ENCODE results near the gene MBOAT1. TPM values are rescaled to one million over a fixed set of nuclear protein-coding genes. Genes with fewer than 3 reads are reported as not detected.

MBOAT1 gene
- total RNA-seq, 2 experiments from 2014 or later: 5.4 to 6.4 TPM

DNA sequence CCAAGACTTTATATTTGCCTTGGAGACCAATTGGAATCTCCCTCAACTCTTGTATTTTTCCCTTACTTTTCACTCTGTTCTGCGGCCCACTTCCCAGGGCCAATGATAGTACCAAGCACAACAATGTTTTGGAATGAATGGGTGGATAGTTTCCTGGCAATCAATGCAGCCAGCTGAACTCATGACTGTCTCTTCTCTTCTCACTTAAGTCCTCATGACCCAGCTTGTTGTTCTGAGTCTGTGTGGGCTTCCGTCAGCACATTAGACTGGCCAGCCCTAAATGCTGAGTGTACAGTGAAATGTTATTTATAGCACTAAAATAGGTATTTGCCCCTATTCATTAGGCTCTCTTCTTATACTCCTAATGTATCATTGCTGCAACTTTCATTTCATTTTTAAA, 5.6 kb upstream of the MBOAT1 start:
- no peak for DNase-seq
- POLR2A ChIA-PET: interaction anchor here (1.1 kb wide), 1 partner anchor 13 kb away, joined by 6 read pairs; no protein-coding TSS in a partner anchor
- no peak overlapping the region for H3K27ac Mint-ChIP-seq

GRCh38 chr6:20217324-20217855, 5.1 kb upstream of the MBOAT1 start:
- Mint-ChIP-seq H3K4me3 (no peak overlapping the region), H3K27ac (no peak overlapping the region), H3K27me3 (no peaks in the 10 kb centered on the region), H3K4me1 (ENCODE audit: low read depth) (peaks cover 10% of the 10 kb centered on the region), H3K36me3 (ENCODE audit: low read depth) (no peaks in the 10 kb centered on the region), H3K9me3 (no peaks in the 10 kb centered on the region)
- intact Hi-C loops (cut with micrococcal nuclease): no loop called here
- no peak for TF ChIP-seq CTCF (IDR thresholded peaks at IDR 0.05)
- CTCF ChIA-PET: interaction anchor here (0.9 to 1.7 kb wide), 2 partner anchors 91 to 125 kb away, joined by 5 to 7 read pairs; no protein-coding TSS in a partner anchor
- POLR2A ChIA-PET: interaction anchor here (0.9 to 1.1 kb wide), 2 partner anchors 13 to 56 kb away, joined by 3 to 6 read pairs; no protein-coding TSS in a partner anchor
- ATAC-seq (no peak), DNase-seq (no peak)

More for the DNA sequence above, 5.6 kb upstream of the MBOAT1 start:
- Mint-ChIP-seq H3K4me3 (no peak overlapping the region), H3K36me3 (ENCODE audit: low read depth) (no peaks in the 10 kb centered on the region), H3K4me1 (ENCODE audit: low read depth) (peaks cover 8% of the 10 kb centered on the region), H3K9me3 (no peaks in the 10 kb centered on the region), H3K27me3 (no peaks in the 10 kb centered on the region)
- no peak for TF ChIP-seq CTCF (IDR thresholded peaks at IDR 0.05)
- ATAC-seq: no peak
- CTCF ChIA-PET: no interaction called here
- intact Hi-C loops (cut with micrococcal nuclease): no loop called here

DNA sequence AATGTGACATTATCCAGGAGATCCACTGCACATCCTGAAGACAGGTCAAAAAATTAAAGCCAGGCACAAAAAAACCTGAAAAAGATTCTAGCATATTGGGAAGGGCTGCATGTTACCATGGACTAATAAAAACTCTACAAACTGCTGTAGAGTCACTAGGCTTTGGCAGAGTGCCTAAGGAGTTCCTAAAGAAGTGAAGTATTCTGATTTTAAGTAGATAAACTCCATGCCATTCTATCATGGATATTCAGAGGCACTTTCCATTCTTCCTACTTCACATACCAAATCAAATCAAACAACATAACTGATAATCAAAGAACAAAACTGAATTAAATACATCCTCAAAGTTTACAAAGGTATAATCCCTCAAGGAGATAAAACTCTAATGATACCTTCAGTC, 3.0 kb upstream of the MBOAT1 start:
- H3K27me3 Mint-ChIP-seq: peaks cover 3% of the 10 kb centered on the region
- ATAC-seq: no peak
- no peak for TF ChIP-seq CTCF (IDR thresholded peaks at IDR 0.05)
- H3K36me3 Mint-ChIP-seq (ENCODE audit: low read depth): no peaks in the 10 kb centered on the region
- peaks cover 22% of the 10 kb centered on the region for H3K4me1 Mint-ChIP-seq (ENCODE audit: low read depth)
- no peak overlapping the region for H3K27ac Mint-ChIP-seq
- H3K4me3 Mint-ChIP-seq: no peak overlapping the region
- H3K9me3 Mint-ChIP-seq: no peaks in the 10 kb centered on the region
- no peak for DNase-seq
- intact Hi-C loops (cut with micrococcal nuclease): no loop called here
- ChIA-PET CTCF (interaction anchor here (1.4 kb wide), 1 partner anchor 89 kb away, joined by 3 read pairs; no protein-coding TSS in a partner anchor), POLR2A (no interaction called here)

DNA sequence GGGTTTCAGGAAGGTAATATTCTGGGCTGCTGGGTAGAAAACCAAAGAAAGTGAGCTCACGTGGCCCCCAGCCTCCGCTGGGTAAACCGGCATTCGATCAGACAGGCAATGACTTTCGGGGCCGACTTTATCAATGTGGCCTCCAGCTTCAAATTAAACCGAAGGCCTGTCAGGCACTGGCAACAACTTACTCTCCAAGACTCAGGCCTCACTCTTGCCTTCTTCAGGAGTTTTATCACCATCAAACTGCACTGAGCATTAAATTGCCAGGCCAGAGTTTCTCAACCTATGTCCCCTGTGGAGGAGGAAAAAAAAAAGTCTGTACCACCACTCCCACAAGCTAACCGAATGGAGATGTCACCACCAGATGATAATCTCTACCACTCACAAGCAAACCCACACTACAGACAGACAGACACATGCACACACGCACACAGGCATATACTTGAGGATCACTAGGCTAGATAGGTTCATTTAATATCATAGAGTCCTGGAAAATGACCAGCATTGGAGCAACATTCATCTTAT, 1.1 kb upstream of the MBOAT1 start:
- TF ChIP-seq CTCF (IDR thresholded peaks at IDR 0.05): no peak
- ATAC-seq (no peak), DNase-seq (no peak)
- intact Hi-C loops (cut with micrococcal nuclease): no loop called here
- peak overlapping the region; percentile 85 for H3K4me3 Mint-ChIP-seq
- ChIA-PET POLR2A (interaction anchor here (0.5 to 1.7 kb wide), 5 partner anchors 11 to 463 kb away, joined by 3 to 6 read pairs (median 3); no protein-coding TSS in a partner anchor), CTCF (interaction anchor here (1.1 kb wide), 1 partner anchor 121 kb away, joined by 3 read pairs; no protein-coding TSS in a partner anchor)
- H3K4me1 Mint-ChIP-seq (ENCODE audit: low read depth): peaks cover 39% of the 10 kb centered on the region
- H3K27ac Mint-ChIP-seq: peak overlapping the region; percentile 87
- H3K9me3 Mint-ChIP-seq: no peaks in the 10 kb centered on the region
- peaks cover 3% of the 10 kb centered on the region for H3K27me3 Mint-ChIP-seq
- H3K36me3 Mint-ChIP-seq (ENCODE audit: low read depth): no peaks in the 10 kb centered on the region

- DNase-seq (peak; percentile 54), ATAC-seq (peak; percentile 22)
- Mint-ChIP-seq H3K4me1 (ENCODE audit: low read depth) (peaks cover 48% of the 10 kb centered on the region), H3K36me3 (ENCODE audit: low read depth) (no peaks in the 10 kb centered on the region), H3K9me3 (no peaks in the 10 kb centered on the region), H3K4me3 (peak overlapping the region; percentile 84), H3K27me3 (peaks cover 3% of the 10 kb centered on the region), H3K27ac (peak overlapping the region; percentile 85)
- intact Hi-C loops (cut with micrococcal nuclease): no loop called here
- no peak for TF ChIP-seq CTCF (IDR thresholded peaks at IDR 0.05)
- POLR2A ChIA-PET: interaction anchor here (1.7 kb wide), 1 partner anchor 108 kb away, joined by 5 read pairs; no protein-coding TSS in a partner anchor
- CTCF ChIA-PET: interaction anchor here (1.3 kb wide), 1 partner anchor 121 kb away, joined by 3 read pairs; no protein-coding TSS in a partner anchor
Observed at GRCh38 chr6:20211941-20212391, 303 bp downstream of the MBOAT1 start.
